ENCODE results near the gene GALNT9.

DNA sequence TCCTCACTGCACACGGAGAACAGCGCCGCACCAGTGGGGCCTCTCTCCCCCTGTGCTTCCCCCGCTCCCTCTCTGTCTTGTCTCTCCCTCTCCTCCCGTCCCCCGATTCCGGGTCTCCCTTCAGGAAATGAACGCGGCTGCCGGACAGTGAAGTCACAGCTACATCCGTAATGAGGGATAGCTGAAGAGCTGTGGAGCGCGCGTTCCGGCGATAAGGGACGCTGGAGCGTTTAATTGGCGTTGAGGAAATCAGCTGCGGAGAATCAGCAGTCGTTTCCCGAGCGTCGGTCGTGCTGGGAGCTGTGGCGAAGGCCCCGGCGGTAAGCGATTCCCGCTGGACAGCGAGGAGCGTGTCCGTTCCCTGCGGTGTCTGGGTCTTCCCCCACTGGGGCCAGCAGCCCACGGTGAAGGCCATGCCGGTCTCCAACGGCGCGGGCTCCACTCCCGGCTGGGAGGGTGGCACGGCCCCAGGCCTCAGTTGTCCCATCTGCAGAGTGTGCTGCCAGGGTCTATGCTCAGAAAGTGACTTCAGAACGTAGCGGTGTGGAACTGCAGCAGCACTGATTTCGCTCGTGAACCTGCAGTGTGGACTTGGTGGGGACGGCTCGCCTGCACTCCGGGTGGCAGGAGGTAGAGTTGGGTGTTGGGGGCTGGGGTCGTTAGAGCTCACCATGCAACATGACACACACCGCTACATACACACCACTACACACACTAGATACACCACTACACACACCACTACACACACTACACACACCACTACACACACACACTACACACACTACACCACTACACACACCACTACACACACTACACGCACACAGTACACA is 174.2 kb downstream of the GALNT9 start:
- TF ChIP-seq CTCF (IDR thresholded peaks at IDR 0.05): no peak
- TF ChIP-seq POLR2A (IDR thresholded peaks at IDR 0.05): no peak

All from lower leg skin (tissue), 3 donors.